H9 (cell line): ENCODE results near the gene TESK2. TPM values are rescaled to one million over a fixed set of nuclear protein-coding genes. Genes with fewer than 3 reads are reported as not detected.

ENCODE experiments used
- DNase-seq: peaks from one replicate; pipeline ENCODE4 v3.0.0-alpha.2; 2017
- H2AFZ ChIP-seq: one replicate; pipeline ENCODE4 v1.6.1; 2013; ENCODE audit warnings: mild to moderate bottlenecking, low read length, control low read depth, moderate library complexity
- H2AK5ac ChIP-seq: 2 replicates; pipeline ENCODE4 v1.6.1; 2013; ENCODE audit warnings: low read length, control low read depth, mixed read lengths; ENCODE audit not compliant: insufficient read length
- H2BK120ac ChIP-seq: one replicate; pipeline ENCODE4 v1.6.1; 2013; ENCODE audit warnings: low read depth, mild to moderate bottlenecking, low read length, control low read depth, inconsistent platforms; ENCODE audit not compliant: poor library complexity, severe bottlenecking
- H2BK12ac ChIP-seq: 2 replicates; pipeline ENCODE4 v1.6.1; 2013; ENCODE audit warnings: low read length, control low read depth, mixed read lengths, low read depth; ENCODE audit not compliant: insufficient read length
- H2BK15ac ChIP-seq: 2 replicates; pipeline ENCODE4 v1.6.1; 2013; ENCODE audit warnings: low read depth, low read length, control low read depth
- H2BK20ac ChIP-seq: one replicate; pipeline ENCODE4 v1.6.1; 2013; ENCODE audit warnings: low read depth, mild to moderate bottlenecking, low read length, control low read depth, inconsistent platforms; ENCODE audit not compliant: poor library complexity, severe bottlenecking
- H2BK5ac ChIP-seq: 2 replicates; pipeline ENCODE4 v1.6.1; 2013; ENCODE audit warnings: low read length, control low read depth, mixed read lengths; ENCODE audit not compliant: insufficient read length
- H3K14ac ChIP-seq: 2 replicates; pipeline ENCODE4 v1.6.1; 2013; ENCODE audit warnings: low read length, control low read depth; ENCODE audit not compliant: insufficient read depth
- H3K18ac ChIP-seq: 2 replicates; pipeline ENCODE4 v1.6.1; 2013; ENCODE audit warnings: low read depth, mild to moderate bottlenecking, mixed read lengths, low read length, control low read depth; ENCODE audit not compliant: insufficient read length
- H3K23ac ChIP-seq: 2 replicates; pipeline ENCODE4 v1.6.1; 2013; ENCODE audit warnings: low read length, control low read depth, mixed read lengths, low read depth; ENCODE audit not compliant: insufficient read length
- H3K23me2 ChIP-seq: 2 replicates; pipeline ENCODE4 v1.6.1; 2013; ENCODE audit warnings: low read depth, mild to moderate bottlenecking, mixed read lengths, low read length, control low read depth; ENCODE audit not compliant: insufficient read length, poor library complexity, severe bottlenecking
- H3K27ac ChIP-seq: 2 replicates; pipeline ENCODE4 v1.5.1; 2013; ENCODE audit warnings: low read length, control low read depth, mixed read lengths, low read depth; ENCODE audit not compliant: insufficient read length
- H3K27me3 ChIP-seq: 2 replicates; pipeline ENCODE4 v1.6.1; 2013; ENCODE audit warnings: low read length, control low read depth, inconsistent platforms; ENCODE audit not compliant: insufficient read depth
- H3K4ac ChIP-seq: 2 replicates; pipeline ENCODE4 v1.6.1; 2013; ENCODE audit warnings: low read depth, mild to moderate bottlenecking, control low read depth, inconsistent platforms, low read length, moderate library complexity
- H3K4me1 ChIP-seq: 2 replicates; pipeline ENCODE4 v1.6.1; 2013; ENCODE audit warnings: low read length, control low read depth, inconsistent platforms; ENCODE audit not compliant: insufficient read depth
- H3K4me2 ChIP-seq: 2 replicates; pipeline ENCODE4 v1.6.1; 2013; ENCODE audit warnings: low read length, control low read depth, mixed read lengths; ENCODE audit not compliant: insufficient read length, insufficient read depth
- H3K56ac ChIP-seq: 2 replicates; pipeline ENCODE4 v1.6.1; 2013; ENCODE audit warnings: low read depth, mild to moderate bottlenecking, mixed read lengths, low read length, control low read depth; ENCODE audit not compliant: insufficient read length
- H3K79me1 ChIP-seq: 2 replicates; pipeline ENCODE4 v1.6.1; 2013; ENCODE audit warnings: low read depth, mild to moderate bottlenecking, moderate library complexity, low read length, control low read depth, inconsistent platforms; ENCODE audit not compliant: insufficient read depth, poor library complexity, severe bottlenecking
- H3K79me2 ChIP-seq: 2 replicates; pipeline ENCODE4 v1.6.1; 2013; ENCODE audit warnings: low read length, control low read depth, inconsistent platforms; ENCODE audit not compliant: insufficient read depth
- H3K9ac ChIP-seq: 2 replicates; pipeline ENCODE4 v1.6.1; 2013; ENCODE audit warnings: low read length, control low read depth, mixed read lengths; ENCODE audit not compliant: insufficient read length; ENCODE audit errors: extremely low read depth
- H3K9me3 ChIP-seq: one replicate; pipeline ENCODE4 v1.6.1; 2013; ENCODE audit warnings: low read depth, low read length, inconsistent platforms; ENCODE audit not compliant: control insufficient read depth
- H3T11ph ChIP-seq: one replicate; pipeline ENCODE4 v1.6.1; 2013; ENCODE audit warnings: mild to moderate bottlenecking, low read length, control low read depth, inconsistent platforms
- H4K20me1 ChIP-seq: one replicate; pipeline ENCODE4 v1.6.1; 2013; ENCODE audit not compliant: control insufficient read depth, insufficient read length, insufficient read depth
- H4K5ac ChIP-seq: 2 replicates; pipeline ENCODE4 v1.6.1; 2013; ENCODE audit warnings: low read depth, mild to moderate bottlenecking, mixed read lengths, low read length, control low read depth; ENCODE audit not compliant: insufficient read length
- H4K8ac ChIP-seq: replicated peaks from 2 replicates; pipeline ENCODE4 v1.6.1; 2013; ENCODE audit warnings: low read length, control low read depth, mixed read lengths, low read depth; ENCODE audit not compliant: insufficient read length
- H4K91ac ChIP-seq: 2 replicates; pipeline ENCODE4 v1.6.1; 2013; ENCODE audit warnings: low read depth, mild to moderate bottlenecking, moderate library complexity, mixed read lengths, low read length, control low read depth; ENCODE audit not compliant: insufficient read length
- H3K27ac Mint-ChIP-seq, 3 experiments: 2 replicates in 2 of 3; 3 replicates in 1 of 3; pipeline ENCODE4 v1.8.0; 2020 to 2021; ENCODE audit warnings: mixed read lengths in 3 of 3, mild to moderate bottlenecking in 1 of 3, moderate library complexity in 1 of 3
- H3K27me3 Mint-ChIP-seq: 2 replicates; pipeline ENCODE4 v1.8.0; 2021; ENCODE audit warnings: low read depth, mild to moderate bottlenecking, moderate library complexity, mixed read lengths
- H3K36me3 Mint-ChIP-seq, 3 experiments: 2 replicates in 2 of 3; 3 replicates in 1 of 3; pipeline ENCODE4 v1.8.0; 2020 to 2021; ENCODE audit warnings: low read depth in 3 of 3, mixed read lengths in 3 of 3; ENCODE audit not compliant: insufficient read depth in 1 of 3
- H3K4me1 Mint-ChIP-seq, 2 experiments: 2 replicates each; pipeline ENCODE4 v1.8.0; 2020; ENCODE audit warnings: mixed read lengths in 2 of 2
- H3K4me3 Mint-ChIP-seq, 2 experiments: 2 replicates in 1 of 2; 3 replicates in 1 of 2; pipeline ENCODE4 v1.8.0; 2020 to 2021; ENCODE audit warnings: mild to moderate bottlenecking in 2 of 2, mixed read lengths in 2 of 2, moderate library complexity in 1 of 2
- H3K9me3 Mint-ChIP-seq, 2 experiments: 2 replicates in 1 of 2; 3 replicates in 1 of 2; pipeline ENCODE4 v1.8.0; 2020; ENCODE audit warnings: mild to moderate bottlenecking in 2 of 2, mixed read lengths in 2 of 2, moderate library complexity in 1 of 2
- CTCF ChIP-seq: fragments of 200-600 bp; sonication (generic); conservative IDR thresholded peaks from 3 replicates; pipeline ENCODE4 v1.8.0; 2021; ENCODE audit warnings: antibody characterized with exemption, mild to moderate bottlenecking
- WGBS: extraction: QIAGEN DNeasy Blood & Tissue Kit; methylation state at CpG from one replicate; pipeline ENCODE4 v1.1.7; 2013; ENCODE audit warnings: missing lambda C conversion rate, low lambda C conversion rate, mixed read lengths; ENCODE audit not compliant: insufficient read length; ENCODE audit errors: extremely low coverage; 5-methylcytosine and 5-hydroxymethylcytosine counted together
- total RNA-seq: library from RNA; stranded (reverse); gene quantifications from 2 replicates; pipeline ENCODE4 v1.2.1, GENCODE V29; 2021

The TESK2 gene
- total RNA-seq, 1 experiment from 2014 or later: 7.2 TPM

GRCh38 chr1:45531873-45532272 is 40.9 kb upstream of the TESK2 start:
- Mint-ChIP-seq H3K36me3 (no peaks in the 10 kb centered on the region), H3K27me3 (no peaks in the 10 kb centered on the region; the same call in 1 of the 2 replicates), H3K27ac (no peak overlapping the region; a peak in 1 of 7 replicates), H3K4me3 (no peak overlapping the region), H3K9me3 (no peaks in the 10 kb centered on the region), H3K4me1 (peaks cover 19 to 20% of the 10 kb centered on the region in 2 experiments)
- H3K27me3 ChIP-seq: no peaks in the 10 kb centered on the region
- WGBS: 100% methylated on average over 2 of the region's 5 CpGs
- H2BK5ac ChIP-seq: no peak overlapping the region
- H3K4me2 ChIP-seq: no peak overlapping the region
- H3K23ac ChIP-seq: no peak overlapping the region
- TF ChIP-seq CTCF: no peak
- no peak overlapping the region for H2BK120ac ChIP-seq
- H3K27ac ChIP-seq: no peak overlapping the region
- no peak overlapping the region for H4K8ac ChIP-seq
- H3K23me2 ChIP-seq: no peaks in the 10 kb centered on the region
- H3K79me2 ChIP-seq: no peaks in the 10 kb centered on the region
- H2AK5ac ChIP-seq: no peak overlapping the region
- H4K91ac ChIP-seq: no peak overlapping the region
- H4K5ac ChIP-seq: no peak overlapping the region
- H3K79me1 ChIP-seq: no peaks in the 10 kb centered on the region
- H4K20me1 ChIP-seq: no peaks in the 10 kb centered on the region
- H3T11ph ChIP-seq: no peak overlapping the region
- H3K4me1 ChIP-seq: no peaks in the 10 kb centered on the region
- H3K9me3 ChIP-seq: no peaks in the 10 kb centered on the region
- H2BK15ac ChIP-seq: no peak overlapping the region
- H2BK12ac ChIP-seq: no peak overlapping the region
- no peak overlapping the region for H3K4ac ChIP-seq
- no peak overlapping the region for H3K9ac ChIP-seq
- H2AFZ ChIP-seq: no peak overlapping the region
- H3K18ac ChIP-seq: no peak overlapping the region
- H3K14ac ChIP-seq: no peak overlapping the region
- DNase-seq: no peak
- H2BK20ac ChIP-seq: no peak overlapping the region
- no peak overlapping the region for H3K56ac ChIP-seq
